MCF 10A (cell line): Measurements from ENCODE around the gene KIF21A. TPM values are rescaled to one million over a fixed set of nuclear protein-coding genes. Genes with fewer than 3 reads are reported as not detected.
"Not testable (repeated sequence)": the region's sequence is repeated elsewhere in the genome, so short reads cannot be mapped to it uniquely, and the experiment has no call there.

Experiments
- BruUV-seq: library from RNA; stranded (reverse); fragments of 400-500 nt; replicated peaks from 2 replicates; lab custom pipeline; 2021; lab: Mats Ljungman, UMichigan
- CTCF ChIA-PET: fragments of 300-600 bp; sonication (Branson Sonifier 250); formaldehyde crosslinking; extraction: SDS; loops from one replicate; lab custom pipeline; 2021; ENCODE audit warnings: antibody characterized with exemption, inconsistent platforms; lab: Yijun Ruan, JAX
- POLR2A ChIA-PET: fragments of 300-600, 350-650 bp; sonication (Branson Sonifier 250); formaldehyde crosslinking; extraction: SDS; loops from one replicate; lab custom pipeline; 2020; ENCODE audit warnings: antibody characterized with exemption, inconsistent platforms; lab: Yijun Ruan, JAX
- DNase-seq: peaks from one replicate; pipeline ENCODE4 v3.0.0-alpha.2; 2018; ENCODE audit not compliant: unreplicated experiment
- H3K27ac Mint-ChIP-seq: one replicate; pipeline ENCODE4 v1.8.0; 2022; ENCODE audit warnings: mild to moderate bottlenecking, low read depth, mixed read lengths; ENCODE audit not compliant: unreplicated experiment
- H3K27me3 Mint-ChIP-seq: one replicate; pipeline ENCODE4 v1.8.0; 2022; ENCODE audit warnings: mixed read lengths; ENCODE audit not compliant: insufficient read depth, unreplicated experiment
- H3K36me3 Mint-ChIP-seq: one replicate; pipeline ENCODE4 v1.8.0; 2022; ENCODE audit warnings: mild to moderate bottlenecking, moderate library complexity, mixed read lengths; ENCODE audit not compliant: insufficient read depth, unreplicated experiment
- H3K4me1 Mint-ChIP-seq: one replicate; pipeline ENCODE4 v1.8.0; 2022; ENCODE audit warnings: mixed read lengths; ENCODE audit not compliant: insufficient read depth, unreplicated experiment
- H3K4me3 Mint-ChIP-seq: one replicate; pipeline ENCODE4 v1.8.0; 2022; ENCODE audit warnings: mild to moderate bottlenecking, moderate library complexity, mixed read lengths; ENCODE audit not compliant: unreplicated experiment
- H3K9me3 Mint-ChIP-seq: one replicate; pipeline ENCODE4 v1.8.0; 2022; ENCODE audit warnings: mixed read lengths; ENCODE audit not compliant: unreplicated experiment
- CTCF ChIP-seq: fragments of 200-600 bp; IDR thresholded peaks from one replicate; pipeline ENCODE4 v1.8.0; 2022; ENCODE audit warnings: antibody characterized with exemption, mild to moderate bottlenecking; ENCODE audit not compliant: unreplicated experiment
- intact Hi-C: fragments of 100-400 bp; cut with micrococcal nuclease; formaldehyde crosslinking; loops from 2 replicates; pipeline ENCODE4 v1.14.1; 2022
- total RNA-seq: library from RNA; stranded (reverse); gene quantifications from 2 replicates; pipeline ENCODE4 v1.2.3, GENCODE V29; 2022

KIF21A gene
- total RNA-seq, 1 experiment from 2014 or later: 53.8 TPM

GRCh38 chr12:39296496-39296895 lies 146.4 kb downstream of the KIF21A start:
- Mint-ChIP-seq H3K9me3 (no peaks in the 10 kb centered on the region), H3K36me3 (peaks cover 15% of the 10 kb centered on the region), H3K27ac (no peak overlapping the region), H3K4me1 (peaks cover 8% of the 10 kb centered on the region), H3K27me3 (no peaks in the 10 kb centered on the region), H3K4me3 (no peak overlapping the region)
- CTCF ChIA-PET: interaction anchor here (0.7 kb wide), 1 partner anchor 614 kb away, joined by 4 read pairs; no protein-coding TSS in a partner anchor
- intact Hi-C loops: no loop called here
- POLR2A ChIA-PET: no interaction called here
- TF ChIP-seq CTCF: no peak
- no peak for DNase-seq
- BruUV-seq: no TSS peak

GRCh38 chr12:39295593-39295992 lies 147.3 kb downstream of the KIF21A start:
- H3K27me3 Mint-ChIP-seq, H3K4me1 Mint-ChIP-seq, BruUV-seq, H3K9me3 Mint-ChIP-seq, intact Hi-C loops, POLR2A ChIA-PET, DNase-seq, H3K4me3 Mint-ChIP-seq, H3K27ac Mint-ChIP-seq: not testable (repeated sequence)
- peaks cover 15% of the 10 kb centered on the region for H3K36me3 Mint-ChIP-seq
- CTCF ChIA-PET: interaction anchor here (0.7 kb wide), 2 partner anchors 194 to 615 kb away, joined by 4 to 6 read pairs; no protein-coding TSS in a partner anchor

GRCh38 chr12:39294715-39295114 lies 148.2 kb downstream of the KIF21A start:
- POLR2A ChIA-PET: interaction anchor here (0.6 kb wide), 1 partner anchor 95 kb away, joined by 3 read pairs; no protein-coding TSS in a partner anchor
- peaks cover 15% of the 10 kb centered on the region for H3K36me3 Mint-ChIP-seq
- CTCF ChIA-PET: interaction anchor here (1.0 to 1.6 kb wide), 2 partner anchors 21 to 23 kb away, joined by 5 to 8 read pairs; no protein-coding TSS in a partner anchor
- no peak overlapping the region for H3K27ac Mint-ChIP-seq
- H3K4me3 Mint-ChIP-seq: no peak overlapping the region
- H3K4me1 Mint-ChIP-seq: peaks cover 8% of the 10 kb centered on the region
- DNase-seq: no peak
- no peaks in the 10 kb centered on the region for H3K9me3 Mint-ChIP-seq
- no peak for TF ChIP-seq CTCF
- BruUV-seq: no TSS peak
- H3K27me3 Mint-ChIP-seq: no peaks in the 10 kb centered on the region
- intact Hi-C loops: no loop called here

- Mint-ChIP-seq H3K9me3 (no peaks in the 10 kb centered on the region), H3K4me1 (peaks cover 8% of the 10 kb centered on the region), H3K27ac (no peak overlapping the region), H3K36me3 (peaks cover 15% of the 10 kb centered on the region), H3K27me3 (no peaks in the 10 kb centered on the region), H3K4me3 (no peak overlapping the region)
- TF ChIP-seq CTCF: no peak
- BruUV-seq: no TSS peak
- ChIA-PET CTCF (interaction anchor here (0.9 kb wide), 1 partner anchor 26 kb away, joined by 3 read pairs; no protein-coding TSS in a partner anchor), POLR2A (no interaction called here)
- intact Hi-C loops: no loop called here
- DNase-seq: no peak
Observed at GRCh38 chr12:39292125-39292630, 150.7 kb downstream of the KIF21A start.
